GM23338 (cell line): ENCODE data around the gene SEMA4D. TPM values are rescaled to one million over a fixed set of nuclear protein-coding genes. Genes with fewer than 3 reads are reported as not detected.

Experiments used
- ATAC-seq: fragments of 200-7000 bp; cut with Tn5 transposase; 3 replicates; pipeline ENCODE4 v1.9.1; 2020
- DNase-seq: peaks from one replicate; pipeline ENCODE4 v3.0.0-alpha.2; 2015; ENCODE audit warnings: low spot score
- H2AFZ ChIP-seq: fragments of 200-600 bp; sonication (generic); 2 replicates; pipeline ENCODE4 v1.8.0; 2016; ENCODE audit warnings: antibody characterized with exemption, mild to moderate bottlenecking, moderate library complexity
- H3F3A ChIP-seq: fragments of 200-600 bp; sonication (generic); replicated peaks from 2 replicates; pipeline ENCODE4 v1.8.0; 2017; ENCODE audit warnings: antibody characterized with exemption, mixed run types, low read depth
- H3K27ac ChIP-seq: fragments of 200-600 bp; sonication (generic); 2 replicates; pipeline ENCODE4 v1.6.1; 2016; ENCODE audit warnings: low read depth
- H3K27me3 ChIP-seq: fragments of 200-600 bp; sonication (generic); 2 replicates; pipeline ENCODE4 v1.8.0; 2016; ENCODE audit warnings: mild to moderate bottlenecking, mixed run types, moderate library complexity; ENCODE audit not compliant: insufficient read depth
- H3K36me3 ChIP-seq: fragments of 200-600 bp; sonication (generic); 2 replicates; pipeline ENCODE4 v1.8.0; 2016; ENCODE audit warnings: mild to moderate bottlenecking; ENCODE audit not compliant: insufficient read depth
- H3K4me1 ChIP-seq: fragments of 200-600 bp; sonication (generic); 2 replicates; pipeline ENCODE4 v1.8.0; 2016; ENCODE audit warnings: mild to moderate bottlenecking, moderate library complexity; ENCODE audit not compliant: insufficient read depth
- H3K4me2 ChIP-seq: fragments of 200-600 bp; sonication (generic); 2 replicates; pipeline ENCODE4 v1.7.1; 2017; ENCODE audit warnings: mixed run types
- H3K4me3 ChIP-seq: fragments of 200-600 bp; sonication (generic); 2 replicates; pipeline ENCODE4 v1.6.1; 2016; ENCODE audit warnings: mixed run types
- H3K79me2 ChIP-seq: fragments of 200-600 bp; sonication (generic); replicated peaks from 2 replicates; pipeline ENCODE4 v1.8.0; 2017; ENCODE audit warnings: mild to moderate bottlenecking; ENCODE audit not compliant: insufficient read depth
- H3K9me2 ChIP-seq: fragments of 200-600 bp; sonication (generic); 2 replicates; pipeline ENCODE4 v1.8.0; 2017; ENCODE audit not compliant: insufficient read depth
- H4K20me1 ChIP-seq: fragments of 200-600 bp; sonication (generic); replicated peaks from 2 replicates; pipeline ENCODE4 v1.8.0; 2017; ENCODE audit warnings: mild to moderate bottlenecking; ENCODE audit not compliant: insufficient read depth
- H3K27ac Mint-ChIP-seq: 2 replicates; pipeline ENCODE4 v1.8.0; 2020; ENCODE audit warnings: inconsistent platforms, mild to moderate bottlenecking, moderate library complexity, mixed read lengths
- H3K27me3 Mint-ChIP-seq: 3 replicates; pipeline ENCODE4 v1.8.0; 2022; ENCODE audit warnings: low read depth, mild to moderate bottlenecking, moderate library complexity, mixed read lengths, inconsistent platforms; ENCODE audit not compliant: insufficient read depth, poor library complexity
- H3K36me3 Mint-ChIP-seq: 3 replicates; pipeline ENCODE4 v1.8.0; 2021; ENCODE audit warnings: low read depth, mild to moderate bottlenecking, inconsistent platforms, moderate library complexity, mixed read lengths
- H3K4me1 Mint-ChIP-seq: 3 replicates; pipeline ENCODE4 v1.8.0; 2020; ENCODE audit warnings: mild to moderate bottlenecking, inconsistent platforms, mixed read lengths
- H3K4me3 Mint-ChIP-seq: 3 replicates; pipeline ENCODE4 v1.8.0; 2021; ENCODE audit warnings: moderate library complexity, mild to moderate bottlenecking, inconsistent platforms, mixed read lengths
- H3K9me3 Mint-ChIP-seq: 3 replicates; pipeline ENCODE4 v1.8.0; 2020; ENCODE audit warnings: moderate library complexity, mild to moderate bottlenecking, inconsistent platforms, mixed read lengths
- CREB1 ChIP-seq: fragments of 250-450 bp; sonication (Bioruptor Pico); IDR thresholded peaks from 2 replicates; pipeline ENCODE4 v1.5.0; 2020; ENCODE audit warnings: low read depth, mild to moderate bottlenecking, moderate library complexity
- EZH2 ChIP-seq: fragments of 200-600 bp; sonication (generic); IDR thresholded peaks from one replicate; pipeline ENCODE4 v1.8.0; 2017; ENCODE audit warnings: antibody characterized with exemption, mild to moderate bottlenecking, low read depth; ENCODE audit not compliant: unreplicated experiment
- EZH2phosphoT487 ChIP-seq: fragments of 200-600 bp; sonication (generic); IDR thresholded peaks from one replicate; pipeline ENCODE4 v1.8.1; 2018; ENCODE audit warnings: antibody characterized with exemption; ENCODE audit not compliant: unreplicated experiment
- REST ChIP-seq: IDR thresholded peaks from one replicate; pipeline ENCODE4 v1.6.1; 2018; ENCODE audit warnings: antibody characterized with exemption; ENCODE audit not compliant: unreplicated experiment
- STAT1 ChIP-seq: IDR thresholded peaks from one replicate; pipeline ENCODE4 v1.6.1; 2016; ENCODE audit warnings: antibody characterized with exemption; ENCODE audit not compliant: unreplicated experiment
- ZNF331 ChIP-seq: fragments of 250-450 bp; sonication (Bioruptor Pico); IDR thresholded peaks from 2 replicates; pipeline ENCODE4 v1.5.0; 2020; ENCODE audit warnings: low read depth, mild to moderate bottlenecking, moderate library complexity
- polyA plus RNA-seq: library from polyadenylated mRNA; unstranded; fragments of >200 nt; fragmentation: Nextera tagmentation; extraction: Ambion mirVana; gene quantifications from 2 replicates; pipeline ENCODE4 v1.2.1, GENCODE V29; 2016
- total RNA-seq: library from RNA; depleted of rRNA; stranded (reverse); fragments of >200 nt; shearing (Covaris generic); gene quantifications from 2 replicates; pipeline ENCODE4 v1.2.3, GENCODE V29; 2014
- TF ChIP-seq, protein P1 (sequence below): fragments of 250-450 bp; sonication (Bioruptor Pico); IDR thresholded peaks from 2 replicates; pipeline ENCODE4 v1.5.0; 2020; ENCODE audit warnings: mild to moderate bottlenecking, moderate library complexity

SEMA4D gene
- total and polyA plus RNA-seq, 2 experiments from 2014 or later, result 19.3 to 63.0 TPM

- DNase-seq (no peak), ATAC-seq (no peak)
- Histone ChIP-seq H3K79me2 (peaks cover 65% of the 10 kb centered on the region), H3K27me3 (no peaks in the 10 kb centered on the region), H4K20me1 (peaks cover 3% of the 10 kb centered on the region), H3K9me2 (no peaks in the 10 kb centered on the region), H3K4me3 (no peak overlapping the region), H3K4me1 (no peaks in the 10 kb centered on the region), H2AFZ (no peak overlapping the region), H3K4me2 (no peak overlapping the region), H3K27ac (no peak overlapping the region), H3F3A (no peaks in the 10 kb centered on the region), H3K36me3 (no peaks in the 10 kb centered on the region)
- peaks cover 8% of the 10 kb centered on the region for H3K9me3 Mint-ChIP-seq
- peaks cover 32% of the 10 kb centered on the region for H3K36me3 Mint-ChIP-seq
- H3K4me3 Mint-ChIP-seq, result no peak overlapping the region
- peaks cover 7% of the 10 kb centered on the region; the same call in 1 of the 3 replicates for H3K4me1 Mint-ChIP-seq
- TF ChIP-seq, protein P1, sequence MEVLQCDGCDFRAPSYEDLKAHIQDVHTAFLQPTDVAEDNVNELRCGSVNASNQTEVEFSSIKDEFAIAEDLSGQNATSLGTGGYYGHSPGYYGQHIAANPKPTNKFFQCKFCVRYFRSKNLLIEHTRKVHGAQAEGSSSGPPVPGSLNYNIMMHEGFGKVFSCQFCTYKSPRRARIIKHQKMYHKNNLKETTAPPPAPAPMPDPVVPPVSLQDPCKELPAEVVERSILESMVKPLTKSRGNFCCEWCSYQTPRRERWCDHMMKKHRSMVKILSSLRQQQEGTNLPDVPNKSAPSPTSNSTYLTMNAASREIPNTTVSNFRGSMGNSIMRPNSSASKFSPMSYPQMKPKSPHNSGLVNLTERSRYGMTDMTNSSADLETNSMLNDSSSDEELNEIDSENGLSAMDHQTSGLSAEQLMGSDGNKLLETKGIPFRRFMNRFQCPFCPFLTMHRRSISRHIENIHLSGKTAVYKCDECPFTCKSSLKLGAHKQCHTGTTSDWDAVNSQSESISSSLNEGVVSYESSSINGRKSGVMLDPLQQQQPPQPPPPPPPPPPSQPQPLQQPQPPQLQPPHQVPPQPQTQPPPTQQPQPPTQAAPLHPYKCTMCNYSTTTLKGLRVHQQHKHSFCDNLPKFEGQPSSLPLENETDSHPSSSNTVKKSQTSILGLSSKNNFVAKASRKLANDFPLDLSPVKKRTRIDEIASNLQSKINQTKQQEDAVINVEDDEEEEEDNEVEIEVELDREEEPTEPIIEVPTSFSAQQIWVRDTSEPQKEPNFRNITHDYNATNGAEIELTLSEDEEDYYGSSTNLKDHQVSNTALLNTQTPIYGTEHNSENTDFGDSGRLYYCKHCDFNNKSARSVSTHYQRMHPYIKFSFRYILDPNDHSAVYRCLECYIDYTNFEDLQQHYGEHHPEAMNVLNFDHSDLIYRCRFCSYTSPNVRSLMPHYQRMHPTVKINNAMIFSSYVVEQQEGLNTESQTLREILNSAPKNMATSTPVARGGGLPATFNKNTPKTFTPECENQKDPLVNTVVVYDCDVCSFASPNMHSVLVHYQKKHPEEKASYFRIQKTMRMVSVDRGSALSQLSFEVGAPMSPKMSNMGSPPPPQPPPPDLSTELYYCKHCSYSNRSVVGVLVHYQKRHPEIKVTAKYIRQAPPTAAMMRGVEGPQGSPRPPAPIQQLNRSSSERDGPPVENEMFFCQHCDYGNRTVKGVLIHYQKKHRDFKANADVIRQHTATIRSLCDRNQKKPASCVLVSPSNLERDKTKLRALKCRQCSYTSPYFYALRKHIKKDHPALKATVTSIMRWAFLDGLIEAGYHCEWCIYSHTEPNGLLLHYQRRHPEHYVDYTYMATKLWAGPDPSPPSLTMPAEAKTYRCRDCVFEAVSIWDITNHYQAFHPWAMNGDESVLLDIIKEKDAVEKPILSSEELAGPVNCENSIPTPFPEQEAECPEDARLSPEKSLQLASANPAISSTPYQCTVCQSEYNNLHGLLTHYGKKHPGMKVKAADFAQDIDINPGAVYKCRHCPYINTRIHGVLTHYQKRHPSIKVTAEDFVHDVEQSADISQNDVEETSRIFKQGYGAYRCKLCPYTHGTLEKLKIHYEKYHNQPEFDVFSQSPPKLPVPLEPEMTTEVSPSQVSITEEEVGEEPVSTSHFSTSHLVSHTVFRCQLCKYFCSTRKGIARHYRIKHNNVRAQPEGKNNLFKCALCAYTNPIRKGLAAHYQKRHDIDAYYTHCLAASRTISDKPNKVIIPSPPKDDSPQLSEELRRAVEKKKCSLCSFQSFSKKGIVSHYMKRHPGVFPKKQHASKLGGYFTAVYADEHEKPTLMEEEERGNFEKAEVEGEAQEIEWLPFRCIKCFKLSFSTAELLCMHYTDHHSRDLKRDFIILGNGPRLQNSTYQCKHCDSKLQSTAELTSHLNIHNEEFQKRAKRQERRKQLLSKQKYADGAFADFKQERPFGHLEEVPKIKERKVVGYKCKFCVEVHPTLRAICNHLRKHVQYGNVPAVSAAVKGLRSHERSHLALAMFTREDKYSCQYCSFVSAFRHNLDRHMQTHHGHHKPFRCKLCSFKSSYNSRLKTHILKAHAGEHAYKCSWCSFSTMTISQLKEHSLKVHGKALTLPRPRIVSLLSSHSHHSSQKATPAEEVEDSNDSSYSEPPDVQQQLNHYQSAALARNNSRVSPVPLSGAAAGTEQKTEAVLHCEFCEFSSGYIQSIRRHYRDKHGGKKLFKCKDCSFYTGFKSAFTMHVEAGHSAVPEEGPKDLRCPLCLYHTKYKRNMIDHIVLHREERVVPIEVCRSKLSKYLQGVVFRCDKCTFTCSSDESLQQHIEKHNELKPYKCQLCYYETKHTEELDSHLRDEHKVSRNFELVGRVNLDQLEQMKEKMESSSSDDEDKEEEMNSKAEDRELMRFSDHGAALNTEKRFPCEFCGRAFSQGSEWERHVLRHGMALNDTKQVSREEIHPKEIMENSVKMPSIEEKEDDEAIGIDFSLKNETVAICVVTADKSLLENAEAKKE (CRISPR knock-in tag), result no peak
- no peak for TF ChIP-seq STAT1
- TF ChIP-seq CREB1, result no peak
- no peak for TF ChIP-seq EZH2
- no peak for TF ChIP-seq EZH2phosphoT487
- TF ChIP-seq REST, result no peak
- TF ChIP-seq ZNF331, result no peak
- peak overlapping the region; percentile 17; the same call in 1 of the 2 replicates for H3K27ac Mint-ChIP-seq
- peaks cover 12% of the 10 kb centered on the region for H3K27me3 Mint-ChIP-seq
These were observed 77.3 kb downstream of the SEMA4D start for GRCh38 chr9:89420397-89421178.
